HG02973 (cell line): Measurements from ENCODE around the gene UBA1.

ENCODE experiments used
- ATAC-seq: cut with Tn5 transposase; IDR thresholded peaks from one replicate; pipeline ENCODE4 v1.9.1; 2021; ENCODE audit warnings: moderate library complexity; ENCODE audit not compliant: unreplicated experiment

UBA1 gene

GRCh38 chrX:47187106-47187677 is 6.4 kb upstream of the UBA1 start:
- no peak for ATAC-seq

- no peak for ATAC-seq
These were observed 3.7 kb upstream of the UBA1 start for GRCh38 chrX:47189906-47190305.

- peak; percentile 50 for ATAC-seq
These were observed 3.0 kb upstream of the UBA1 start for GRCh38 chrX:47190445-47191269.

GRCh38 chrX:47191331-47191730 is 2.3 kb upstream of the UBA1 start:
- no peak for ATAC-seq

- no peak for ATAC-seq
These were observed 1.7 kb upstream of the UBA1 start for GRCh38 chrX:47191806-47192401.

- ATAC-seq, result no peak
These were observed 662 bp downstream of the UBA1 start for GRCh38 chrX:47194194-47194787.

- ATAC-seq, result no peak
These were observed 2.5 kb downstream of the UBA1 start for GRCh38 chrX:47196098-47196497.

- ATAC-seq, result no peak
These were observed 3.9 kb downstream of the UBA1 start for GRCh38 chrX:47197526-47197925.

GRCh38 chrX:47198026-47198686 is 4.5 kb downstream of the UBA1 start:
- ATAC-seq, result no peak

GRCh38 chrX:47198687-47199080 is 5.1 kb downstream of the UBA1 start:
- ATAC-seq, result no peak

GRCh38 chrX:47199286-47199685 is 5.7 kb downstream of the UBA1 start:
- no peak for ATAC-seq

- no peak for ATAC-seq
These were observed 6.9 kb downstream of the UBA1 start for GRCh38 chrX:47200385-47201150.

GRCh38 chrX:47201345-47201944 is 7.8 kb downstream of the UBA1 start:
- no peak for ATAC-seq

- ATAC-seq, result no peak
These were observed 8.7 kb downstream of the UBA1 start for GRCh38 chrX:47202316-47202715.

- ATAC-seq, result no peak
These were observed 9.2 kb downstream of the UBA1 start for GRCh38 chrX:47202877-47203276.

GRCh38 chrX:47204970-47205369 is 11.3 kb downstream of the UBA1 start:
- ATAC-seq, result no peak

GRCh38 chrX:47206316-47206715 is 12.7 kb downstream of the UBA1 start:
- ATAC-seq, result no peak

- no peak for ATAC-seq
These were observed 14.5 kb downstream of the UBA1 start for GRCh38 chrX:47208108-47208507.

- no peak for ATAC-seq
These were observed 16.0 kb downstream of the UBA1 start for GRCh38 chrX:47209508-47210238.
